KMS-11 (cell line): ENCODE results near the gene EPS8L1.
A peak's percentile ranks its signal among the peaks of the same experiment; 100 is the strongest.

ENCODE experiments used
- H2AFZ ChIP-seq: fragments of 200-600 bp; sonication (generic); 2 replicates; pipeline ENCODE4 v1.6.1; 2016; ENCODE audit warnings: antibody characterized with exemption, mixed run types, low read depth
- H3K27ac ChIP-seq: fragments of 200-600 bp; sonication (generic); 2 replicates; pipeline ENCODE4 v1.6.1; 2016; ENCODE audit warnings: mild to moderate bottlenecking, mixed run types
- H3K27me3 ChIP-seq: fragments of 200-600 bp; sonication (generic); 2 replicates; pipeline ENCODE4 v1.6.1; 2017; ENCODE audit warnings: mild to moderate bottlenecking, low read depth, mixed run types, moderate library complexity; ENCODE audit not compliant: insufficient read depth
- H3K36me3 ChIP-seq: fragments of 200-600 bp; sonication (generic); 2 replicates; pipeline ENCODE4 v1.6.1; 2017; ENCODE audit warnings: mild to moderate bottlenecking, mixed run types; ENCODE audit not compliant: insufficient read depth
- H3K4me1 ChIP-seq: fragments of 200-600 bp; sonication (generic); 2 replicates; pipeline ENCODE4 v1.6.1; 2016; ENCODE audit warnings: mild to moderate bottlenecking, low read depth, mixed run types; ENCODE audit not compliant: poor library complexity, severe bottlenecking
- H3K4me2 ChIP-seq: fragments of 200-600 bp; sonication (generic); 2 replicates; pipeline ENCODE4 v1.7.0; 2016; ENCODE audit warnings: mild to moderate bottlenecking, mixed run types
- H3K4me3 ChIP-seq: fragments of 200-600 bp; sonication (generic); IDR thresholded peaks from 2 replicates; pipeline ENCODE4 v1.6.1; 2017; ENCODE audit warnings: low read depth, low read length, mixed read lengths; ENCODE audit not compliant: insufficient read depth
- H3K79me2 ChIP-seq: fragments of 200-600 bp; sonication (generic); 2 replicates; pipeline ENCODE4 v1.6.1; 2016; ENCODE audit warnings: low read depth, mixed run types; ENCODE audit not compliant: insufficient read depth
- H3K9ac ChIP-seq: fragments of 200-600 bp; sonication (generic); 2 replicates; pipeline ENCODE4 v1.6.1; 2016; ENCODE audit warnings: mild to moderate bottlenecking, mixed run types
- H4K20me1 ChIP-seq: fragments of 200-600 bp; sonication (generic); 2 replicates; pipeline ENCODE4 v1.6.1; 2016; ENCODE audit warnings: mild to moderate bottlenecking, mixed run types; ENCODE audit not compliant: insufficient read depth
- TF ChIP-seq, protein P1 (sequence below): fragments of 200-600 bp; sonication (generic); conservative IDR thresholded peaks from 2 replicates; pipeline ENCODE4 v1.6.1; 2017; ENCODE audit warnings: low read depth, mild to moderate bottlenecking, antibody characterized with exemption, low read length, moderate library complexity, mixed read lengths

Gene EPS8L1

DNA sequence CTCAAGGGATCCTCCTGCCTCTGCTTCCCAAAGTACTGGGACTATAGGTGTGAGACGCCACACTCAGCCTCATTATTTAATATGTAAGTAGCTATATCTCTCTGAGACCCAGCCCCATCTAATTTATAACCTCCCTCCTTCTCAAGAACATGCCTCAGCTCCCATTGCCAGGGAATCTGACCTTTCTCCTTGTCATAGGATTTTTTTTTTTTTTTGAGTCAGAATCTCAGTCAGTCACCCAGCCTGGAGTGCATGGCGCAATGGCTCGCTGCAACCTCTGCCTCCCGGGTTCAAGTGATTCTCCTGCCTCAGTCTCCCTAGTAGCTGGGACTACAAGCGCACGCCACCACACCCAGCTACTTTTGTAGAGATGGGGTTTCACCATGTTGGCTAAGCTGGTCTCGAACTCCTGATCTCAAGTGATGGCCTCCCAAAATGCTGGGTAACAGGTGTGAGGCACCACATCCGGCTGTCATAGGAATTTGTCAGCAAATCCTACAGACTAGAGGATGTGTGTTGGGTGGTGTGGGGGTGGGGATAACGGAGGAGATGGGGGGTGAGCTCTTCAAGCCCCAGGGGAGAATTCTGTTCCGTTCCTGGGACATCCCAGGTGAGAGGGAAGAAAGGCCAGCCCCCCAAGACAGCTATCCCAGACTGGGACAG lies 5.1 kb upstream of the EPS8L1 start:
- Histone ChIP-seq H3K27ac (no peak overlapping the region), H3K4me2 (peak overlapping the region; percentile 11; the same call in 1 of the 2 replicates), H3K27me3 (peaks cover 42% of the 10 kb centered on the region), H3K36me3 (no peaks in the 10 kb centered on the region), H3K4me3 (no peak overlapping the region), H2AFZ (no peak overlapping the region), H3K4me1 (peaks cover 28% of the 10 kb centered on the region), H3K79me2 (no peaks in the 10 kb centered on the region), H4K20me1 (no peaks in the 10 kb centered on the region), H3K9ac (no peak overlapping the region)
- TF ChIP-seq, protein P1, sequence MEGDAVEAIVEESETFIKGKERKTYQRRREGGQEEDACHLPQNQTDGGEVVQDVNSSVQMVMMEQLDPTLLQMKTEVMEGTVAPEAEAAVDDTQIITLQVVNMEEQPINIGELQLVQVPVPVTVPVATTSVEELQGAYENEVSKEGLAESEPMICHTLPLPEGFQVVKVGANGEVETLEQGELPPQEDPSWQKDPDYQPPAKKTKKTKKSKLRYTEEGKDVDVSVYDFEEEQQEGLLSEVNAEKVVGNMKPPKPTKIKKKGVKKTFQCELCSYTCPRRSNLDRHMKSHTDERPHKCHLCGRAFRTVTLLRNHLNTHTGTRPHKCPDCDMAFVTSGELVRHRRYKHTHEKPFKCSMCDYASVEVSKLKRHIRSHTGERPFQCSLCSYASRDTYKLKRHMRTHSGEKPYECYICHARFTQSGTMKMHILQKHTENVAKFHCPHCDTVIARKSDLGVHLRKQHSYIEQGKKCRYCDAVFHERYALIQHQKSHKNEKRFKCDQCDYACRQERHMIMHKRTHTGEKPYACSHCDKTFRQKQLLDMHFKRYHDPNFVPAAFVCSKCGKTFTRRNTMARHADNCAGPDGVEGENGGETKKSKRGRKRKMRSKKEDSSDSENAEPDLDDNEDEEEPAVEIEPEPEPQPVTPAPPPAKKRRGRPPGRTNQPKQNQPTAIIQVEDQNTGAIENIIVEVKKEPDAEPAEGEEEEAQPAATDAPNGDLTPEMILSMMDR = no peak

- Histone ChIP-seq H3K9ac (no peak overlapping the region), H3K79me2 (no peaks in the 10 kb centered on the region), H3K4me3 (no peak overlapping the region), H4K20me1 (no peaks in the 10 kb centered on the region), H3K4me1 (peaks cover 28% of the 10 kb centered on the region), H3K27ac (no peak overlapping the region), H2AFZ (no peak overlapping the region), H3K4me2 (peak overlapping the region; percentile 11; the same call in 1 of the 2 replicates), H3K27me3 (peaks cover 43% of the 10 kb centered on the region), H3K36me3 (no peaks in the 10 kb centered on the region)
- TF ChIP-seq, protein P1 = no peak
Measured at GRCh38 chr19:55071129-55071502, 4.6 kb upstream of the EPS8L1 start.

- Histone ChIP-seq H3K4me2 (no peak overlapping the region), H3K27ac (no peak overlapping the region), H3K4me3 (no peak overlapping the region)
Measured at GRCh38 chr19:55071913-55072312, 3.8 kb upstream of the EPS8L1 start.

DNA sequence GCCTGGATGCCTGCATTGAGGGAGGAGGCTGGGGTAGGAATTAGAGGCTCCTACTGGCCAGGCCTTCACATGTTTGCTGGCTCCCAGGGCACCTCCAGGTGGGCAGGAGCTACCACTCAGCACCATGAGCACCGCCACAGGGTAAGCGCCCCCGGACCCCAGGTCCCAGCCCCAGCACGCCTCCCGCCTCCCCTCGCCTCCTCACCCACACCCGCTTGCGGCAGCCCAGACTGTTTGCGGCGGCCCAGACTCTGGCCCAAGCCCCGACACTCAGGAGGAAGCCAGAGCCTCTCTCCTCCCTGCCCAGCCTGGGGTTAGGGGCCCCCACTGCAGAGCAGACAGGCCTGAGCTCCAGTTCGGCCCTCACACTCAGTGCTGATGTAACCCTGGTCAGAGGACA lies 652 bp downstream of the EPS8L1 start:
- H4K20me1 ChIP-seq = no peaks in the 10 kb centered on the region
- H3K4me1 ChIP-seq = peaks cover 7% of the 10 kb centered on the region
- H3K27me3 ChIP-seq = peaks cover 7% of the 10 kb centered on the region; the same call in 1 of the 2 replicates
- H3K4me3 ChIP-seq = no peak overlapping the region
- no peak overlapping the region for H2AFZ ChIP-seq
- no peaks in the 10 kb centered on the region for H3K79me2 ChIP-seq
- H3K4me2 ChIP-seq = no peak overlapping the region
- no peaks in the 10 kb centered on the region for H3K36me3 ChIP-seq
- TF ChIP-seq, protein P1 = no peak
- no peak overlapping the region for H3K27ac ChIP-seq
- no peak overlapping the region for H3K9ac ChIP-seq

More at GRCh38 chr19:55071913-55072312, 3.8 kb upstream of the EPS8L1 start:
- Histone ChIP-seq H4K20me1 (no peaks in the 10 kb centered on the region), H3K27me3 (peaks cover 37% of the 10 kb centered on the region), H3K9ac (no peak overlapping the region), H3K79me2 (no peaks in the 10 kb centered on the region), H2AFZ (no peak overlapping the region), H3K36me3 (no peaks in the 10 kb centered on the region), H3K4me1 (peaks cover 28% of the 10 kb centered on the region)
- TF ChIP-seq, protein P1 = no peak
